Spleen (tissue), 11 donors: Measurements from ENCODE around the gene TRIM47. TPM values are rescaled to one million over a fixed set of nuclear protein-coding genes. Genes with fewer than 3 reads are reported as not detected.
A peak's percentile ranks its signal among the peaks of the same experiment; 100 is the strongest.

Source experiments
- DNase-seq: peaks from one replicate; pipeline ENCODE4 v3.0.0-alpha.2; 2020
- H3K27ac ChIP-seq, 8 donors: fragments of 200-600 bp; sonication (generic) in 7 of 8; 1 replicate in 4 of 8; 2 replicates in 4 of 8; pipeline versions ENCODE4 v1.5.0 to v1.8.0; 2016 to 2021; ENCODE audit warnings: inconsistent platforms in 4 of 8, mild to moderate bottlenecking in 4 of 8, moderate library complexity in 1 of 8
- H3K27me3 ChIP-seq, 7 donors: fragments of 200-600 bp; sonication (generic) in 6 of 7; replicated peaks in 1 of 7; 1 replicate in 4 of 7; 2 replicates in 3 of 7; pipeline versions ENCODE4 v1.5.0 to v1.8.0; 2016 to 2021; ENCODE audit warnings: inconsistent platforms in 3 of 7, mild to moderate bottlenecking in 1 of 7
- H3K36me3 ChIP-seq, 6 donors: fragments of 200-600 bp; sonication (generic) in 5 of 6; 1 replicate in 4 of 6; 2 replicates in 2 of 6; pipeline versions ENCODE4 v1.5.0 to v1.8.0; 2016 to 2021; ENCODE audit warnings: inconsistent platforms in 2 of 6
- H3K4me1 ChIP-seq, 6 donors: fragments of 200-600 bp; sonication (generic) in 5 of 6; 1 replicate in 3 of 6; 2 replicates in 3 of 6; pipeline versions ENCODE4 v1.5.0 to v1.8.0; 2016 to 2021; ENCODE audit warnings: inconsistent platforms in 3 of 6
- H3K4me3 ChIP-seq, 8 donors: fragments of 200-600 bp; sonication (generic) in 7 of 8; 1 replicate in 4 of 8; 2 replicates in 4 of 8; pipeline versions ENCODE4 v1.5.0 to v1.8.0; 2016 to 2021; ENCODE audit warnings: inconsistent platforms in 4 of 8, mild to moderate bottlenecking in 4 of 8, moderate library complexity in 2 of 8
- H3K9me3 ChIP-seq, 8 donors: fragments of 200-600 bp; sonication (generic) in 7 of 8; 1 replicate in 4 of 8; 2 replicates in 4 of 8; pipeline versions ENCODE4 v1.5.0 to v1.8.0; 2016 to 2021; ENCODE audit warnings: inconsistent platforms in 4 of 8
- POLR2A ChIP-seq, 3 donors: fragments of 450-650 bp; IDR thresholded peaks; one replicate each; pipeline ENCODE4 v1.5.1; 2017; ENCODE audit warnings: antibody characterized with exemption in 3 of 3, mild to moderate bottlenecking in 1 of 3
- POLR2AphosphoS5 ChIP-seq, 3 donors: sonication (generic); formaldehyde crosslinking; IDR thresholded peaks; one replicate each; pipeline ENCODE4 v1.5.1; 2017; ENCODE audit warnings: antibody characterized with exemption in 3 of 3
- WGBS, 5 donors: extraction: QIAGEN DNeasy Blood & Tissue Kit in 3 of 5; methylation state at CpG; one replicate each; pipeline versions ENCODE4 v1.1.5 to v1.1.7; 2013 to 2018; 5-methylcytosine and 5-hydroxymethylcytosine counted together
- intact Hi-C: fragments of 100-400 bp; cut with DNase I; formaldehyde crosslinking; loops from one replicate; pipeline ENCODE4 v1.15.0; 2023; ENCODE audit warnings: low total_unique reads
- polyA plus RNA-seq, 3 donors: library from polyadenylated mRNA; stranded (reverse); fragments of 200-250 nt; gene quantifications; one replicate each; pipeline ENCODE4 v1.2.1, GENCODE V29; 2013
- total RNA-seq, 7 donors: library from RNA; depleted of rRNA in 3 of 7; stranded (reverse); fragments of >200 nt in 3 of 7; fragmentation: NEBNext Ultra II Directional in 4 of 7; extraction: Animal tissue kit (Norgen Biotek cat#: 25700) in 4 of 7; gene quantifications; one replicate each; pipeline versions ENCODE4 v1.1.0 to v1.2.1, GENCODE V29; 2016 to 2021
- TF ChIP-seq, protein P1 (sequence below), 11 experiments: fragments of 200-600 bp in 7 of 11; fragments of 450-650 bp in 4 of 11; sonication (generic) in 4 of 11; IDR thresholded peaks in 8 of 11; conservative IDR thresholded peaks in 3 of 11; 1 replicate in 7 of 11; 2 replicates in 4 of 11; pipeline versions ENCODE4 v1.4.0 to v1.8.0; 2016 to 2021; ENCODE audit warnings: antibody characterized with exemption in 11 of 11, inconsistent platforms in 4 of 11, mild to moderate bottlenecking in 1 of 11
- donor health status: healthy with polysubstance abuse.
- donor health status: DM: no; HTN: no; CAD: no; lungs with moderate emphysema.
- donor health status: DM: no; HTN: no; CAD: no.
- donor health status: Bipolar disorder and iron deficiency.
- donor health status: healthy.
- donor health status: DM: no; HTN: no; CAD: no.
- donor health status: DM: yes; HTN: yes; CAD: no.

Gene TRIM47
- total and polyA plus RNA-seq, 10 donors: 28.1 to 73.8 (median 38.3) TPM

DNA sequence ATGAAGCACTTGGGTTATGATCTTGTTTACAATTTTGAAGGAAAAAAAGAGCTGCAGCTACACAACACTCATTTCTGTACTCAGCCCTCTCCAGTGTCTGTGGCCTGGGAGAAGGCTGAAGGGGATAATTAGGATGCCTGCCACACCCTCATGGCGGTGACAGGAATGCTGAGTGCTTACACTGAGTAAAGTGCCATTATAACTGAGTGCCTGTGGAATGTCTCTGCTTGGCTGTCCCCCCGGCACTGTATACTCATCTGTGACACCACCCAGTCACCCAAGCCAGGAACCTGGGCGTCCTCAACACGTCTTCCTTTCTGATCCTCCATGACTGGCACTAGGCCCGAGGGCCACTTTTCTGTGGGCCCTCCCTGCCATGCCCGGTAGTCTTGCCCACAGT lies 29.8 kb upstream of the TRIM47 start:
- H3K9me3 ChIP-seq: no peaks in the 10 kb centered on the region
- H3K27me3 ChIP-seq: no peaks in the 10 kb centered on the region
- 81 to 90% (median 86%) methylated on average over 6 of the region's 6 CpGs for WGBS, 5 donors
- no peak overlapping the region for H3K27ac ChIP-seq
- intact Hi-C loops: no loop called here
- no peak overlapping the region for H3K4me3 ChIP-seq
- peaks cover 5 to 30% (median 24%) of the 10 kb centered on the region in 6 donors for H3K4me1 ChIP-seq
- TF ChIP-seq POLR2AphosphoS5 (IDR thresholded peaks at IDR 0.05): no peak
- TF ChIP-seq, protein P1, sequence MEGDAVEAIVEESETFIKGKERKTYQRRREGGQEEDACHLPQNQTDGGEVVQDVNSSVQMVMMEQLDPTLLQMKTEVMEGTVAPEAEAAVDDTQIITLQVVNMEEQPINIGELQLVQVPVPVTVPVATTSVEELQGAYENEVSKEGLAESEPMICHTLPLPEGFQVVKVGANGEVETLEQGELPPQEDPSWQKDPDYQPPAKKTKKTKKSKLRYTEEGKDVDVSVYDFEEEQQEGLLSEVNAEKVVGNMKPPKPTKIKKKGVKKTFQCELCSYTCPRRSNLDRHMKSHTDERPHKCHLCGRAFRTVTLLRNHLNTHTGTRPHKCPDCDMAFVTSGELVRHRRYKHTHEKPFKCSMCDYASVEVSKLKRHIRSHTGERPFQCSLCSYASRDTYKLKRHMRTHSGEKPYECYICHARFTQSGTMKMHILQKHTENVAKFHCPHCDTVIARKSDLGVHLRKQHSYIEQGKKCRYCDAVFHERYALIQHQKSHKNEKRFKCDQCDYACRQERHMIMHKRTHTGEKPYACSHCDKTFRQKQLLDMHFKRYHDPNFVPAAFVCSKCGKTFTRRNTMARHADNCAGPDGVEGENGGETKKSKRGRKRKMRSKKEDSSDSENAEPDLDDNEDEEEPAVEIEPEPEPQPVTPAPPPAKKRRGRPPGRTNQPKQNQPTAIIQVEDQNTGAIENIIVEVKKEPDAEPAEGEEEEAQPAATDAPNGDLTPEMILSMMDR (IDR thresholded peaks at IDR 0.05 in 8 of 11, conservative IDR thresholded peaks at IDR 0.05 in 3 of 11): no peak
- no peak for TF ChIP-seq POLR2A (IDR thresholded peaks at IDR 0.05)
- DNase-seq: no peak
- peaks cover 0 to 19% (median 0%) of the 10 kb centered on the region in 6 donors for H3K36me3 ChIP-seq

DNA sequence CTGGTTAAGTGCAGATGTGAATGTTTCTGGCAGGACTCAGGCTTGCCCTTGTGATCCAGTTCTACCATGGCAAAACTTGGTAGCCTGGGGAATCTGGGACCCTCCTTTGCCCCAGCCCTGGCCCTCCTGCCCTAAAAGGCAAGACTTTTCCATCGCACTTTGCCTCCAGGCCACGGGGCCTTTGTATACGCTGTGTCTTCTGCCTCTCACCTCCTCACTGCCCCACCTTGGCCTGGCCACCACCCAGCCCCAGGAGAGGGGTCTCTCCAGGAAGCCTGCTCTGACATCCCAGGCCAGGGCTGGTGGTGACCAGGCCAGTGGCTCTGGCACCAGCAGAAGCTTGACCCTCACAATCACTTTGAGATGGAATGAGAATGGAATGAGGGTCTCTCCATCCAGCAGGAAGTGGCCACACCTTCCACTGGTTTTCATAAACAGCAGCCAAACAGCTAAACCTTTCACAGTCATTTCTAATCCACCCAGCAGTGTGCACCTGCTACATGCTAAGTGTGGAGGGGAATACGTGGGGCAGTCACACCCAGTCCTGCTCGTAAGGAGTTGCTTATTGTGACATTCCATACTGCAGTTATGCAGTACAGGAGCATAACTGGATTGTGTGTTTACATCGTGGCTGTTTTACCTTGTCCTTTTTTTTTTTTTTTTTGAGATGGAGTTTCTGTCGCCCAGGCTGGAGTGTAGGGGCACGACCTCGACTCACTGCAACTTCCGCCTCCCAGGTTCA lies 27.9 kb upstream of the TRIM47 start:
- Histone ChIP-seq H3K4me1 (peaks cover 5 to 44% (median 30%) of the 10 kb centered on the region in 6 donors), H3K36me3 (peaks cover 0 to 27% (median 16%) of the 10 kb centered on the region in 6 donors), H3K4me3 (no peak overlapping the region), H3K9me3 (no peaks in the 10 kb centered on the region), H3K27me3 (no peaks in the 10 kb centered on the region), H3K27ac (peak overlapping the region in 2 of 8 donors; percentile 25 to 45)
- DNase-seq: no peak
- TF ChIP-seq POLR2AphosphoS5 (IDR thresholded peaks at IDR 0.05): no peak
- TF ChIP-seq, protein P1 (IDR thresholded peaks at IDR 0.05 in 8 of 11, conservative IDR thresholded peaks at IDR 0.05 in 3 of 11): no peak
- no peak for TF ChIP-seq POLR2A (IDR thresholded peaks at IDR 0.05)
- 83 to 90% (median 87%) methylated on average over 10 of the region's 10 CpGs for WGBS, 5 donors
- intact Hi-C loops: no loop called here

GRCh38 chr17:75904749-75905521 lies 26.6 kb upstream of the TRIM47 start, which contains the start of gene MRPL38:
MRPL38 (minus strand) TSS chr17:75904884; CDS start chr17:75904875, 9 bp downstream.
- intact Hi-C loops: loop anchor here (2.0 kb wide), 1 partner anchor 100 kb away; no protein-coding TSS in a partner anchor
- 3 to 17% (median 3%) methylated on average over 16 to 68 of the region's 69 CpGs for WGBS, 5 donors
- TF ChIP-seq POLR2AphosphoS5 (IDR thresholded peaks at IDR 0.05) (peak; percentile 91 to 93 (median 92)), POLR2A (IDR thresholded peaks at IDR 0.05) (peak in 1 of 3 donors; percentile 26)
- TF ChIP-seq, protein P1 (IDR thresholded peaks at IDR 0.05 in 8 of 11, conservative IDR thresholded peaks at IDR 0.05 in 3 of 11): peak; percentile 99 to 100 (median 100)
- peaks cover 5 to 44% (median 27%) of the 10 kb centered on the region in 6 donors for H3K4me1 ChIP-seq
- H3K4me3 ChIP-seq: peak within 1 kb of the TSS; percentile 69 to 96 (median 90)
- H3K9me3 ChIP-seq: no peaks in the 10 kb centered on the region
- peak within 1 kb of the TSS; percentile 86 to 95 (median 93) for H3K27ac ChIP-seq
- peaks cover 0 to 36% (median 28%) of the 10 kb centered on the region in 6 donors for H3K36me3 ChIP-seq
- H3K27me3 ChIP-seq: no peaks in the 10 kb centered on the region
- DNase-seq: peak; percentile 99
